BJ (cell line): ENCODE measurements around the gene PFKL. TPM values are rescaled to one million over a fixed set of nuclear protein-coding genes. Genes with fewer than 3 reads are reported as not detected.

ENCODE experiments used
- CTCF ChIA-PET: fragments of 350-600 bp; formaldehyde crosslinking; extraction: SDS; loops from one replicate; lab custom pipeline; 2021; ENCODE audit warnings: antibody characterized with exemption, inconsistent platforms; lab: Yijun Ruan, JAX
- POLR2A ChIA-PET: fragments of 300-600 bp; sonication (Branson Sonifier 250); formaldehyde crosslinking; extraction: SDS; loops from one replicate; lab custom pipeline; 2021; ENCODE audit warnings: antibody characterized with exemption; lab: Charles Lee
- DNase-seq: peaks from one replicate; pipeline ENCODE4 v3.0.0-alpha.2; 2011; ENCODE audit warnings: low read depth
- H3K27me3 ChIP-seq: 2 replicates; pipeline ENCODE4 v1.6.0; 2011; ENCODE audit warnings: low read length; ENCODE audit not compliant: control insufficient read depth, insufficient read depth
- H3K36me3 ChIP-seq: 2 replicates; pipeline ENCODE4 v1.5.1; 2011; ENCODE audit warnings: low read length; ENCODE audit not compliant: control insufficient read depth, insufficient read depth
- H3K4me3 ChIP-seq: 2 replicates; pipeline ENCODE4 v1.5.1; 2011; ENCODE audit warnings: low read depth, mild to moderate bottlenecking, control low read depth, low read length
- CTCF ChIP-seq: IDR thresholded peaks from 2 replicates; pipeline ENCODE4 v1.5.1; 2011; ENCODE audit warnings: low read depth, mild to moderate bottlenecking, control low read depth, inconsistent platforms, low read length, moderate library complexity; ENCODE audit not compliant: insufficient read depth
- polyA plus RNA-seq: library from polyadenylated mRNA; depleted of rRNA; stranded (reverse); fragments of >200 nt; gene quantifications from 2 replicates; pipeline ENCODE4 v1.2.3, GENCODE V29; 2011

The PFKL gene
- polyA plus RNA-seq, 1 experiment = 152 TPM

DNA sequence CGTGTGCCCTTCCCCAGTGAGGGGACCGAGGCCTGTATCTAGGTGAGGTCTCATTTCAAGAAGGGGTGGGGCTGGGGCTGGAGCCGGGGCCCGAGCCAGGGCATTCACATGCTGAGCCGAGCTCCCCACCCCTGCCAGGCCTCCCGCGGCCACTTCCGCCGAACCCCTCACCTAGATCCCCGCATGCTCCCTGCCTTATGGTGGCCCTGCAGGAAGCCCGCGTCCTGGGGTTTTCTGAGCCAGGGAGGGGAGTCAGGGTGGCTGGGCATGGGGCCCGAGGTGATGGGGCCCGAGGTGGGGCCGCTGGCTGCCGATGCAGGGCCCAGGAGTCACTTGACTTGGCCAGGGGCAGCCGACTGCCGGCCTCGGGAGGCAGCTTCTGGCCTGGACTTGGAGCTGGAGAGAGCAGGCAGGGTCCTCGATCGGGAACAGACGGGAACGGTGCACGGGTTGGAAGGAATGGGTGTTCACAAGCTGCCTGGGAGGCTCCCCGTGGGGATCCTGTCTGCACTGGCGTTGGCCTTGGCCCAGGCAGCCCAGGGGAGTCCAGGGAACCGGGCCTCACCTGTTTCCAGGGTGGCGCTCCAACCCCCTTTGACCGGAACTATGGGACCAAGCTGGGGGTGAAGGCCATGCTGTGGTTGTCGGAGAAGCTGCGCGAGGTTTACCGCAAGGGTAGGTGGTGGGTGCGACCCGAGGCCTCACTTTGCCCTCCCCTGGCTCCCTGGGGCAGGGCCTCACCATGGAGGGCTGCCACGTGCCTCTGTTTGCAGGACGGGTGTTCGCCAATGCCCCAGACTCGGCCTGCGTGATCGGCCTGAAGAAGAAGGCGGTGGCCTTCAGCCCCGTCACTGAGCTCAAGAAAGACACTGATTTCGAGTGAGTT, 25.8 kb downstream of the PFKL start:
- POLR2A ChIA-PET = no interaction called here
- Histone ChIP-seq H3K4me3 (no peak overlapping the region), H3K27me3 (no peaks in the 10 kb centered on the region), H3K36me3 (peaks cover 33% of the 10 kb centered on the region)
- CTCF ChIA-PET = no interaction called here
- TF ChIP-seq CTCF = no peak
- DNase-seq = no peak

GRCh38 chr21:44326272-44326647, 26.4 kb downstream of the PFKL start:
- no peak for DNase-seq
- CTCF ChIA-PET = no interaction called here
- POLR2A ChIA-PET = no interaction called here
- Histone ChIP-seq H3K4me3 (no peak overlapping the region), H3K36me3 (peaks cover 30% of the 10 kb centered on the region), H3K27me3 (no peaks in the 10 kb centered on the region)
- no peak for TF ChIP-seq CTCF

- TF ChIP-seq CTCF = no peak
- POLR2A ChIA-PET = no interaction called here
These were observed 27.1 kb downstream of the PFKL start for GRCh38 chr21:44326716-44327602.

GRCh38 chr21:44327603-44327974, 27.7 kb downstream of the PFKL start:
- H3K36me3 ChIP-seq = peaks cover 22% of the 10 kb centered on the region
- POLR2A ChIA-PET = no interaction called here
- CTCF ChIA-PET = interaction anchor here (0.7 kb wide), 1 partner anchor 11 kb away, joined by 3 read pairs; no protein-coding TSS in a partner anchor
- H3K27me3 ChIP-seq = no peaks in the 10 kb centered on the region
- TF ChIP-seq CTCF = no peak
- DNase-seq = no peak
- H3K4me3 ChIP-seq = no peak overlapping the region

More at GRCh38 chr21:44326716-44327602, 27.1 kb downstream of the PFKL start:
- no peak for DNase-seq
- Histone ChIP-seq H3K36me3 (peaks cover 28% of the 10 kb centered on the region), H3K4me3 (no peak overlapping the region), H3K27me3 (no peaks in the 10 kb centered on the region)
- CTCF ChIA-PET = no interaction called here
